Cortex of kidney (tissue), 1 donor: ENCODE results near the gene SFSWAP.
"Not testable (repeated sequence)": the region's sequence is repeated elsewhere in the genome, so short reads cannot be mapped to it uniquely, and the experiment has no call there.

Experiments used
- DNase-seq: peaks from one replicate; lab custom pipeline; 2025; lab: John Stamatoyannopoulos, UW

Gene SFSWAP

GRCh38 chr12:131710464-131711457 lies at the start of gene SFSWAP:
TSS of gene SFSWAP (plus strand) at chr12:131711090. CDS start at chr12:131711230, 140 bp downstream.
- no peak for DNase-seq

- not testable (repeated sequence) for DNase-seq
Observed at GRCh38 chr12:131661170-131661985, 49.5 kb upstream of the SFSWAP start.

- DNase-seq: not testable (repeated sequence)
Observed at GRCh38 chr12:131661986-131662288, 49.0 kb upstream of the SFSWAP start.

- not testable (repeated sequence) for DNase-seq
Observed at GRCh38 chr12:131662346-131662745, 48.5 kb upstream of the SFSWAP start.

GRCh38 chr12:131665666-131666065 lies 45.2 kb upstream of the SFSWAP start:
- not testable (repeated sequence) for DNase-seq

- not testable (repeated sequence) for DNase-seq
Observed at GRCh38 chr12:131666486-131666885, 44.4 kb upstream of the SFSWAP start.

- DNase-seq: not testable (repeated sequence)
Observed at GRCh38 chr12:131666978-131667601, 43.8 kb upstream of the SFSWAP start.

GRCh38 chr12:131671276-131671675 lies 39.6 kb upstream of the SFSWAP start:
- no peak for DNase-seq

GRCh38 chr12:131671871-131672270 lies 39.0 kb upstream of the SFSWAP start:
- no peak for DNase-seq

- DNase-seq: no peak
Observed at GRCh38 chr12:131672311-131672940, 38.5 kb upstream of the SFSWAP start.

GRCh38 chr12:131672941-131673887 lies 37.7 kb upstream of the SFSWAP start:
- DNase-seq: no peak

- no peak for DNase-seq
Observed at GRCh38 chr12:131673888-131674257, 37.0 kb upstream of the SFSWAP start.

GRCh38 chr12:131674373-131674772 lies 36.5 kb upstream of the SFSWAP start:
- DNase-seq: no peak

- no peak for DNase-seq
Observed at GRCh38 chr12:131675126-131676080, 35.5 kb upstream of the SFSWAP start.

- DNase-seq: no peak
Observed at GRCh38 chr12:131676544-131676943, 34.3 kb upstream of the SFSWAP start.

- not testable (repeated sequence) for DNase-seq
Observed at GRCh38 chr12:131677067-131677466, 33.8 kb upstream of the SFSWAP start.

- DNase-seq: no peak
Observed at GRCh38 chr12:131677699-131678098, 33.2 kb upstream of the SFSWAP start.

GRCh38 chr12:131678389-131679181 lies 32.3 kb upstream of the SFSWAP start:
- DNase-seq: not testable (repeated sequence)

- not testable (repeated sequence) for DNase-seq
Observed at GRCh38 chr12:131679186-131679585, 31.7 kb upstream of the SFSWAP start.
